GM12891 (cell line): ENCODE results near the gene CLTC.

Experiments used
- POLR2AphosphoS5 ChIP-seq: IDR thresholded peaks from 2 replicates; pipeline ENCODE4 v1.6.1; 2011; ENCODE audit warnings: low read depth, low read length, control low read depth
- POU2F2 ChIP-seq: IDR thresholded peaks from 2 replicates; pipeline ENCODE4 v1.6.1; 2011; ENCODE audit warnings: low read depth, mild to moderate bottlenecking, control low read depth, low read length, moderate library complexity
- SPI1 ChIP-seq: IDR thresholded peaks from 2 replicates; pipeline ENCODE4 v1.6.1; 2011; ENCODE audit warnings: low read depth, low read length, control low read depth

DNA sequence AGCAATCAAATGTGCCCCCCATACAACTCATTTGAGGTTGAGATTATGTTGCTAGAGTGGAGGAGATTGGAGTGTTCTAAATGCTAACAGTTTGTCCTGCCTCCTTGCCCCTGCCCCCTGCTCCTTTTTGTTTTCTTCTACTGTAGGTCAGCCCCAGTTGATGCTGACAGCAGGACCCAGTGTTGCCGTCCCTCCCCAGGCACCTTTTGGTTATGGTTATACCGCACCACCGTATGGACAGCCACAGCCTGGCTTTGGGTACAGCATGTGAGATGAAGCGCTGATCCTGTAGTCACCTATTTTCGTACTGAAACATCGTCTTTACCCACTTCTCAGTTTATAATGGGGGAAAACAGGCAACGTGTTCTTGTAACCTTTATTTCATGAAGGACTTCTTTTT lies 73.9 kb downstream of the CLTC start:
- TF ChIP-seq POU2F2 (no peak), SPI1 (no peak), POLR2AphosphoS5 (0 out of 2 replicates have a peak, but pooled peaks have one; percentile 25)
